Mesendoderm (in vitro differentiated cells): ENCODE measurements around the gene KCNQ1.
A peak's percentile ranks its signal among the peaks of the same experiment; 100 is the strongest.

Source experiments
- DNase-seq: peaks from one replicate; pipeline ENCODE4 v3.0.0; 2013
- H2AK5ac ChIP-seq: 2 replicates; pipeline ENCODE4 v1.6.1; 2013; ENCODE audit warnings: low read length, inconsistent platforms
- H2BK120ac ChIP-seq: 2 replicates; pipeline ENCODE4 v1.6.1; 2013; ENCODE audit warnings: low read depth, mild to moderate bottlenecking, low read length, moderate library complexity, mixed read lengths
- H2BK15ac ChIP-seq: replicated peaks from 2 replicates; pipeline ENCODE4 v1.6.1; 2013; ENCODE audit warnings: low read depth, mild to moderate bottlenecking, moderate library complexity
- H2BK5ac ChIP-seq: 2 replicates; pipeline ENCODE4 v1.6.1; 2013; ENCODE audit warnings: low read length, inconsistent platforms
- H3K18ac ChIP-seq: 2 replicates; pipeline ENCODE4 v1.6.1; 2013; ENCODE audit warnings: mild to moderate bottlenecking, low read length, mixed read lengths
- H3K23ac ChIP-seq: one replicate; pipeline ENCODE4 v1.6.1; 2013; ENCODE audit warnings: low read length
- H3K27ac ChIP-seq: 2 replicates; pipeline ENCODE4 v1.5.1; 2013; ENCODE audit warnings: low read depth, mild to moderate bottlenecking, inconsistent platforms, low read length, moderate library complexity
- H3K27me3 ChIP-seq: 2 replicates; pipeline ENCODE4 v1.6.1; 2013; ENCODE audit warnings: low read length, control low read depth, mild to moderate bottlenecking, inconsistent platforms; ENCODE audit not compliant: insufficient read depth, poor library complexity
- H3K36me3 ChIP-seq: 2 replicates; pipeline ENCODE4 v1.6.1; 2013; ENCODE audit warnings: low read length, inconsistent platforms; ENCODE audit not compliant: control insufficient read depth, insufficient read depth
- H3K4ac ChIP-seq: one replicate; pipeline ENCODE4 v1.6.1; 2013; ENCODE audit warnings: low read depth, mild to moderate bottlenecking, low read length, moderate library complexity
- H3K4me1 ChIP-seq: 2 replicates; pipeline ENCODE4 v1.6.1; 2013; ENCODE audit warnings: low read depth, low read length, inconsistent platforms; ENCODE audit not compliant: control insufficient read depth
- H3K4me2 ChIP-seq: 2 replicates; pipeline ENCODE4 v1.6.1; 2013; ENCODE audit warnings: low read length
- H3K4me3 ChIP-seq: 2 replicates; pipeline ENCODE4 v1.5.1; 2013; ENCODE audit warnings: mild to moderate bottlenecking, low read length
- H3K56ac ChIP-seq: one replicate; pipeline ENCODE4 v1.6.1; 2013; ENCODE audit warnings: low read length
- H3K79me1 ChIP-seq: 2 replicates; pipeline ENCODE4 v1.6.1; 2013; ENCODE audit warnings: low read length, inconsistent platforms
- H3K79me2 ChIP-seq: 2 replicates; pipeline ENCODE4 v1.6.1; 2013; ENCODE audit warnings: mild to moderate bottlenecking, low read length; ENCODE audit not compliant: control insufficient read depth, insufficient read depth
- H3K9ac ChIP-seq: 2 replicates; pipeline ENCODE4 v1.6.1; 2013; ENCODE audit warnings: low read length, inconsistent platforms
- H4K5ac ChIP-seq: one replicate; pipeline ENCODE4 v1.6.1; 2013; ENCODE audit warnings: low read length
- H4K8ac ChIP-seq: one replicate; pipeline ENCODE4 v1.6.1; 2013; ENCODE audit warnings: low read depth, mild to moderate bottlenecking, control low read depth, low read length, moderate library complexity
- WGBS: extraction: QIAGEN DNeasy Blood & Tissue Kit; methylation state at CpG from one replicate; pipeline ENCODE4 v1.1.7; 2013; ENCODE audit warnings: low lambda C conversion rate, missing lambda C conversion rate; ENCODE audit not compliant: insufficient coverage; ENCODE audit errors: extremely low coverage; 5-methylcytosine and 5-hydroxymethylcytosine counted together

KCNQ1 gene

DNA sequence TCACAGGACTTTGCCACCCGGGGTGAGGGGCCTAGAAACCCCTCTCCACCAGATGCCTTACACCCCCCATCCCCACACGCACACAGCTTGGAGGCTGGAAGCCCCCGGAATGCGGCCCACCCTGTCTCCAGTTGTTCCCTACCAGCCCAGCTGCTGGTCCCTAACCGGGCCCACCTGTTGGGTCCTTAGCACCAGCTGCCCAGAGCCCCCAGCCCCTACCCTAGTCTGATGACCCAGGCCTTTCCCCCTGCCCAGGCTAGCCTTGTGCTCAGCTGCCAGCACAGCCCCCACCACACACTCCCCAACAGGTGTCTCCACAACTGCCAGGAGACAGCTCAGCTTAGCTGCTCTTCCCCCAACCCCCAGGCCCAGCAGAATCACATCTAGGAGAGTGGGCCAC, 373.7 kb downstream of the KCNQ1 start:
- Histone ChIP-seq H3K79me2 (no peaks in the 10 kb centered on the region), H3K4me3 (no peak overlapping the region), H2BK120ac (no peak overlapping the region), H3K36me3 (no peaks in the 10 kb centered on the region), H3K27ac (no peak overlapping the region), H3K9ac (no peak overlapping the region), H3K23ac (no peak overlapping the region), H3K27me3 (no peaks in the 10 kb centered on the region), H2BK5ac (no peak overlapping the region), H3K18ac (no peak overlapping the region), H3K79me1 (no peaks in the 10 kb centered on the region), H3K56ac (no peak overlapping the region), H4K5ac (no peak overlapping the region), H3K4me1 (no peaks in the 10 kb centered on the region), H2BK15ac (no peak overlapping the region), H2AK5ac (no peak overlapping the region), H3K4me2 (no peak overlapping the region), H3K4ac (no peak overlapping the region), H4K8ac (no peak overlapping the region)
- no CpG with 5 or more reads among the region's 5 CpGs for WGBS
- no peak for DNase-seq

GRCh38 chr11:2819316-2819715, 374.5 kb downstream of the KCNQ1 start:
- Histone ChIP-seq H4K8ac (no peak overlapping the region), H4K5ac (no peak overlapping the region), H2BK5ac (no peak overlapping the region), H3K79me1 (no peaks in the 10 kb centered on the region), H3K18ac (no peak overlapping the region), H3K36me3 (no peaks in the 10 kb centered on the region), H3K4ac (no peak overlapping the region), H3K9ac (no peak overlapping the region), H3K23ac (no peak overlapping the region), H3K27ac (no peak overlapping the region), H3K79me2 (no peaks in the 10 kb centered on the region), H2BK15ac (no peak overlapping the region), H3K4me3 (no peak overlapping the region), H3K4me1 (no peaks in the 10 kb centered on the region), H3K27me3 (no peaks in the 10 kb centered on the region), H3K56ac (no peak overlapping the region), H2BK120ac (no peak overlapping the region), H3K4me2 (no peak overlapping the region), H2AK5ac (no peak overlapping the region)
- WGBS: no CpG with 5 or more reads among the region's 3 CpGs
- DNase-seq: no peak

DNA sequence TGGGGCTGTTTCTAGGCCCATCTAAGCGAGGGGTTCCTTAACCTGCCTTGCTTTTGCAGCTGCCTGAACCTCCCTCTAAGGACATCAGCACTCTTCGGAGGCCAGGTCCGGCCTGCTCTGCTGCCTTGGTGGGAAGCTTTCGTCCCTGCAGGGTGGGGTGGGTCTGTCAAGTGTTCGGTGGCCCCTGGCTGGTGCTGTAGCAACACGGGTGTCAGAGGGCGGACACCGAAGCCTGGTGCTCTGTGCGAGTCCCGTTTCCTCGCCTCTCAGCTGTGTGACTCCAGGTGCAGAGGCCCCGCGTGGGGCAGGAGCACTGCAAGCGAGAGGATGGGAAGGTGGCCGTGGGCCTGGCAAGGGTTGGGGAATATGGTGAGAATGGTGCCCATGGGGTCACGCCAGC, 376.2 kb downstream of the KCNQ1 start:
- H4K8ac ChIP-seq: no peak overlapping the region
- H2BK5ac ChIP-seq: no peak overlapping the region
- no peak for DNase-seq
- no peak overlapping the region for H3K56ac ChIP-seq
- H3K4me1 ChIP-seq: no peaks in the 10 kb centered on the region
- H3K27ac ChIP-seq: no peak overlapping the region
- no peaks in the 10 kb centered on the region for H3K36me3 ChIP-seq
- H4K5ac ChIP-seq: no peak overlapping the region
- no peak overlapping the region for H3K9ac ChIP-seq
- WGBS: no CpG with 5 or more reads among the region's 16 CpGs
- H2BK120ac ChIP-seq: no peak overlapping the region
- no peaks in the 10 kb centered on the region for H3K79me2 ChIP-seq
- no peak overlapping the region for H2AK5ac ChIP-seq
- H3K23ac ChIP-seq: no peak overlapping the region
- H3K4me2 ChIP-seq: no peak overlapping the region
- H3K4ac ChIP-seq: no peak overlapping the region
- H2BK15ac ChIP-seq: no peak overlapping the region
- no peak overlapping the region for H3K4me3 ChIP-seq
- H3K27me3 ChIP-seq: no peaks in the 10 kb centered on the region
- H3K79me1 ChIP-seq: no peaks in the 10 kb centered on the region
- H3K18ac ChIP-seq: no peak overlapping the region

- no peaks in the 10 kb centered on the region for H3K79me1 ChIP-seq
- no peak overlapping the region for H3K18ac ChIP-seq
- H3K56ac ChIP-seq: no peak overlapping the region
- DNase-seq: no peak
- no peak overlapping the region for H4K8ac ChIP-seq
- H3K4me3 ChIP-seq: no peak overlapping the region
- no peak overlapping the region for H3K27ac ChIP-seq
- H3K23ac ChIP-seq: no peak overlapping the region
- no CpG with 5 or more reads among the region's 8 CpGs for WGBS
- no peaks in the 10 kb centered on the region for H3K79me2 ChIP-seq
- no peak overlapping the region for H3K9ac ChIP-seq
- H2BK15ac ChIP-seq: no peak overlapping the region
- no peaks in the 10 kb centered on the region for H3K36me3 ChIP-seq
- no peak overlapping the region for H4K5ac ChIP-seq
- no peak overlapping the region for H3K4ac ChIP-seq
- no peak overlapping the region for H2AK5ac ChIP-seq
- no peak overlapping the region for H2BK5ac ChIP-seq
- no peaks in the 10 kb centered on the region for H3K4me1 ChIP-seq
- H3K27me3 ChIP-seq: no peaks in the 10 kb centered on the region
- H3K4me2 ChIP-seq: no peak overlapping the region
- H2BK120ac ChIP-seq: no peak overlapping the region
Measured at GRCh38 chr11:2821891-2822290, 377.1 kb downstream of the KCNQ1 start.

GRCh38 chr11:2824851-2825250, 380.0 kb downstream of the KCNQ1 start:
- Histone ChIP-seq H3K56ac (no peak overlapping the region), H4K5ac (no peak overlapping the region), H3K18ac (no peak overlapping the region), H3K36me3 (no peaks in the 10 kb centered on the region), H2AK5ac (no peak overlapping the region), H2BK120ac (no peak overlapping the region), H2BK5ac (no peak overlapping the region), H3K79me1 (no peaks in the 10 kb centered on the region), H3K4me3 (no peak overlapping the region), H4K8ac (no peak overlapping the region), H3K23ac (no peak overlapping the region), H3K9ac (no peak overlapping the region), H2BK15ac (no peak overlapping the region), H3K27ac (no peak overlapping the region), H3K4ac (no peak overlapping the region), H3K4me1 (no peaks in the 10 kb centered on the region), H3K4me2 (no peak overlapping the region), H3K27me3 (no peaks in the 10 kb centered on the region), H3K79me2 (no peaks in the 10 kb centered on the region)
- DNase-seq: no peak
- no CpG with 5 or more reads among the region's 18 CpGs for WGBS

GRCh38 chr11:2825261-2825888, 380.6 kb downstream of the KCNQ1 start:
- Histone ChIP-seq H2BK120ac (no peak overlapping the region), H4K8ac (no peak overlapping the region), H3K18ac (no peak overlapping the region), H3K4ac (no peak overlapping the region), H3K36me3 (no peaks in the 10 kb centered on the region), H3K56ac (peak overlapping the region; percentile 6), H2AK5ac (no peak overlapping the region), H3K4me2 (no peak overlapping the region), H3K4me1 (no peaks in the 10 kb centered on the region), H3K79me1 (no peaks in the 10 kb centered on the region), H2BK5ac (no peak overlapping the region), H3K27ac (no peak overlapping the region), H3K27me3 (no peaks in the 10 kb centered on the region), H3K23ac (no peak overlapping the region), H3K9ac (no peak overlapping the region), H4K5ac (no peak overlapping the region), H2BK15ac (no peak overlapping the region), H3K79me2 (no peaks in the 10 kb centered on the region), H3K4me3 (no peak overlapping the region)
- no peak for DNase-seq
- WGBS: no CpG with 5 or more reads among the region's 22 CpGs
